H1 (cell line): ENCODE results near the gene LOC128125822.

Experiments
- CTCF ChIA-PET: fragments of 300-600 bp; sonication (Branson Sonifier 250); formaldehyde crosslinking; loops from one replicate; lab custom pipeline; 2021; ENCODE audit not compliant: partially characterized antibody; lab: Charles Lee
- POLR2A ChIA-PET: fragments of 300-600 bp; sonication (Branson Sonifier 250); formaldehyde crosslinking; loops from one replicate; lab custom pipeline; 2021; ENCODE audit warnings: inconsistent platforms; ENCODE audit not compliant: partially characterized antibody; lab: Charles Lee
- DNase-seq, 2 experiments: peaks; one replicate each; pipeline versions ENCODE4 v3.0.0 to v3.0.0-alpha.2; 2010 to 2022; ENCODE audit warnings: low spot score in 2 of 2, low read depth in 1 of 2, mixed read lengths in 1 of 2
- FAIRE-seq: peaks from 2 replicates; lab custom pipeline; 2011; peaks lifted over from hg19 to GRCh38; lab: Jason Lieb, UNC
- H2AFZ ChIP-seq: 2 replicates; pipeline ENCODE4 v1.8.1; 2012; ENCODE audit warnings: low read length, inconsistent platforms
- H2AK5ac ChIP-seq: 2 replicates; pipeline ENCODE4 v1.6.1; 2013; ENCODE audit warnings: low read depth, low read length
- H2BK120ac ChIP-seq: replicated peaks from 2 replicates; pipeline ENCODE3; 2013; ENCODE audit warnings: low read depth, low read length, inconsistent platforms
- H2BK12ac ChIP-seq: 2 replicates; pipeline ENCODE4 v1.6.1; 2013; ENCODE audit warnings: low read depth, low read length
- H2BK15ac ChIP-seq: 2 replicates; pipeline ENCODE4 v1.6.1; 2013; ENCODE audit warnings: low read length
- H2BK20ac ChIP-seq: 2 replicates; pipeline ENCODE4 v1.6.1; 2013; ENCODE audit warnings: low read length
- H2BK5ac ChIP-seq: 2 replicates; pipeline ENCODE4 v1.6.1; 2013; ENCODE audit warnings: low read depth, low read length
- H3K14ac ChIP-seq: 2 replicates; pipeline ENCODE4 v1.6.1; 2013; ENCODE audit warnings: inconsistent platforms; ENCODE audit not compliant: insufficient read length
- H3K18ac ChIP-seq: 2 replicates; pipeline ENCODE4 v1.6.1; 2013; ENCODE audit warnings: low read length; ENCODE audit errors: extremely low read depth
- H3K23ac ChIP-seq: 2 replicates; pipeline ENCODE4 v1.6.1; 2013; ENCODE audit warnings: inconsistent platforms; ENCODE audit not compliant: insufficient read length
- H3K23me2 ChIP-seq: 2 replicates; pipeline ENCODE4 v1.6.1; 2013; ENCODE audit warnings: low read depth, low read length
- H3K27ac ChIP-seq: 2 replicates; pipeline ENCODE4 v1.6.1; 2011; ENCODE audit warnings: low read depth, low read length, inconsistent platforms
- H3K27me3 ChIP-seq, 4 experiments: replicated peaks in 1 of 4; 1 replicate in 1 of 4; 2 replicates in 3 of 4; pipeline versions ENCODE4 v1.6.1 to v1.8.1; 2011 to 2013; ENCODE audit warnings: low read length in 3 of 4, mild to moderate bottlenecking in 3 of 4, inconsistent platforms in 2 of 4, mixed read lengths in 2 of 4, moderate library complexity in 1 of 4; ENCODE audit not compliant: control insufficient read depth in 3 of 4, insufficient read depth in 3 of 4; ENCODE audit errors: extremely low read depth in 1 of 4
- H3K36me3 ChIP-seq, 4 experiments: 2 replicates each; pipeline versions ENCODE4 v1.6.1 to v1.8.1; 2011 to 2013; ENCODE audit warnings: mild to moderate bottlenecking in 4 of 4, low read length in 3 of 4, moderate library complexity in 2 of 4, control low read depth in 1 of 4, inconsistent platforms in 1 of 4; ENCODE audit not compliant: insufficient read depth in 4 of 4, control insufficient read depth in 2 of 4
- H3K4ac ChIP-seq: replicated peaks from 2 replicates; pipeline ENCODE3; 2013; ENCODE audit warnings: low read length, low read depth, mixed read lengths, inconsistent platforms; ENCODE audit not compliant: insufficient read length
- H3K4me1 ChIP-seq, 4 experiments: replicated peaks in 1 of 4; 1 replicate in 1 of 4; 2 replicates in 3 of 4; pipeline versions ENCODE4 v1.6.1 to v1.8.1; 2011 to 2013; ENCODE audit warnings: low read length in 3 of 4, inconsistent platforms in 2 of 4, mixed read lengths in 1 of 4; ENCODE audit not compliant: insufficient read depth in 4 of 4, control insufficient read depth in 3 of 4
- H3K4me2 ChIP-seq, 2 experiments: 2 replicates each; pipeline versions ENCODE4 v1.6.1 to v1.8.1; 2011 to 2013; ENCODE audit warnings: low read depth in 2 of 2, low read length in 2 of 2, control low read depth in 1 of 2, inconsistent platforms in 1 of 2, mild to moderate bottlenecking in 1 of 2; ENCODE audit not compliant: insufficient read depth in 1 of 2
- H3K4me3 ChIP-seq, 4 experiments: fragments of 200-600, 300-600 bp in 1 of 4; sonication (generic), shearing (Covaris generic), sonication (Bioruptor Twin) in 1 of 4; 2 replicates each; pipeline versions ENCODE4 v1.5.1 to v1.8.1; 2011 to 2016; ENCODE audit warnings: low read length in 4 of 4, low read depth in 3 of 4, control low read depth in 2 of 4, inconsistent platforms in 2 of 4, mild to moderate bottlenecking in 2 of 4, mixed read lengths in 1 of 4, moderate library complexity in 1 of 4; ENCODE audit not compliant: insufficient read depth in 2 of 4; ENCODE audit errors: extremely low read depth in 1 of 4
- H3K56ac ChIP-seq: replicated peaks from 2 replicates; pipeline ENCODE3; 2013; ENCODE audit warnings: low read depth, mild to moderate bottlenecking, mixed read lengths, low read length, inconsistent platforms; ENCODE audit not compliant: insufficient read length
- H3K79me1 ChIP-seq: 2 replicates; pipeline ENCODE4 v1.6.1; 2013; ENCODE audit warnings: low read depth, low read length, control low read depth
- H3K79me2 ChIP-seq, 2 experiments: 2 replicates each; pipeline versions ENCODE4 v1.6.1 to v1.8.1; 2012 to 2013; ENCODE audit warnings: low read length in 2 of 2, mild to moderate bottlenecking in 2 of 2, inconsistent platforms in 1 of 2; ENCODE audit not compliant: insufficient read depth in 2 of 2, control insufficient read depth in 1 of 2
- H3K9ac ChIP-seq, 4 experiments: replicated peaks in 1 of 4; 1 replicate in 1 of 4; 2 replicates in 3 of 4; pipeline versions ENCODE4 v1.6.1 to v1.8.1; 2011 to 2013; ENCODE audit warnings: low read depth in 3 of 4, low read length in 3 of 4, control low read depth in 2 of 4, mild to moderate bottlenecking in 2 of 4, moderate library complexity in 2 of 4, inconsistent platforms in 1 of 4; ENCODE audit errors: extremely low read depth in 1 of 4
- H3K9me3 ChIP-seq, 2 experiments: 2 replicates each; pipeline versions ENCODE4 v1.6.1 to v1.8.1; 2012 to 2013; ENCODE audit warnings: mild to moderate bottlenecking in 2 of 2, moderate library complexity in 2 of 2, control low read depth in 1 of 2, inconsistent platforms in 1 of 2, low read depth in 1 of 2, low read length in 1 of 2, mixed read lengths in 1 of 2; ENCODE audit not compliant: insufficient read depth in 2 of 2
- H4K20me1 ChIP-seq, 2 experiments: replicated peaks in 1 of 2; 2 replicates each; pipeline versions ENCODE3 to v1.8.1; 2011 to 2013; ENCODE audit warnings: inconsistent platforms in 2 of 2, low read length in 2 of 2, mild to moderate bottlenecking in 1 of 2; ENCODE audit not compliant: insufficient read depth in 2 of 2, control insufficient read depth in 1 of 2
- H4K5ac ChIP-seq: 2 replicates; pipeline ENCODE4 v1.6.1; 2013; ENCODE audit warnings: low read length, low read depth, mixed read lengths, inconsistent platforms; ENCODE audit not compliant: insufficient read length
- H4K8ac ChIP-seq: 2 replicates; pipeline ENCODE4 v1.8.0; 2013; ENCODE audit warnings: mild to moderate bottlenecking, moderate library complexity, low read length, inconsistent platforms; ENCODE audit not compliant: insufficient read depth; ENCODE audit errors: extremely low read depth
- H4K91ac ChIP-seq: replicated peaks from 2 replicates; pipeline ENCODE3; 2013; ENCODE audit warnings: low read length, mixed read lengths, inconsistent platforms; ENCODE audit not compliant: insufficient read length
- BRCA1 ChIP-seq: IDR thresholded peaks from 2 replicates; pipeline ENCODE4 v1.6.1; 2012; ENCODE audit warnings: low read depth, low read length, improper control_type of control experiment
- CEBPB ChIP-seq: IDR thresholded peaks from 2 replicates; pipeline ENCODE4 v1.6.1; 2012; ENCODE audit warnings: low read depth, low read length
- EP300 ChIP-seq, 2 experiments: IDR thresholded peaks; 1 replicate in 1 of 2; 2 replicates in 1 of 2; pipeline ENCODE4 v1.6.1; 2011 to 2012; ENCODE audit warnings: low read depth in 2 of 2, low read length in 2 of 2, mild to moderate bottlenecking in 2 of 2, borderline replicate concordance in 1 of 2, inconsistent platforms in 1 of 2, moderate library complexity in 1 of 2
- MAFK ChIP-seq: IDR thresholded peaks from 2 replicates; pipeline ENCODE4 v1.6.1; 2012; ENCODE audit warnings: low read depth, mild to moderate bottlenecking, improper control_type of control experiment, low read length
- NANOG ChIP-seq: IDR thresholded peaks from 2 replicates; pipeline ENCODE4 v1.6.1; 2011; ENCODE audit warnings: low read length, low read depth, mild to moderate bottlenecking, inconsistent platforms; ENCODE audit not compliant: insufficient read depth, poor library complexity, severe bottlenecking
- TBP ChIP-seq: IDR thresholded peaks from 2 replicates; pipeline ENCODE4 v1.6.1; 2011; ENCODE audit warnings: low read depth, low read length, improper control_type of control experiment
- ZNF274 ChIP-seq: IDR thresholded peaks from 2 replicates; pipeline ENCODE4 v1.7.0; 2012; ENCODE audit warnings: low read length, borderline replicate concordance; ENCODE audit errors: extremely low read depth
- WGBS, 2 experiments: shearing (Covaris generic) in 1 of 2; methylation state at CpG; one replicate each; pipeline versions ENCODE4 v1.1.6 to v1.1.7; 2013 to 2015; ENCODE audit warnings: low lambda C conversion rate in 2 of 2, mixed read lengths in 2 of 2, inconsistent platforms in 1 of 2, low coverage in 1 of 2, missing lambda C conversion rate in 1 of 2; ENCODE audit not compliant: insufficient replicate concordance in 2 of 2, insufficient coverage in 1 of 2, insufficient read length in 1 of 2; ENCODE audit errors: extremely low coverage in 1 of 2, missing lambda C conversion rate in 1 of 2; 5-methylcytosine and 5-hydroxymethylcytosine counted together

LOC128125822 gene

GRCh38 chr6:63611560-63611959 is 39.3 kb downstream of the LOC128125822 start:
- H2BK15ac ChIP-seq: no peak overlapping the region
- ChIA-PET CTCF (interaction anchor here (0.7 to 3.8 kb wide), 3 partner anchors 12 to 514 kb away, joined by 3 to 24 read pairs (median 3); partner anchors contain the start of gene PHF3), POLR2A (interaction anchor here (1.4 kb wide), 1 partner anchor 38 kb away, joined by 4 read pairs; no protein-coding TSS in a partner anchor)
- no peaks in the 10 kb centered on the region for H3K9me3 ChIP-seq
- H2BK20ac ChIP-seq: no peak overlapping the region
- no peak overlapping the region for H3K18ac ChIP-seq
- H3K4me2 ChIP-seq: no peak overlapping the region
- no peaks in the 10 kb centered on the region for H3K27me3 ChIP-seq
- H4K20me1 ChIP-seq: no peaks in the 10 kb centered on the region
- H3K4me1 ChIP-seq: no peaks in the 10 kb centered on the region
- no peak overlapping the region for H3K23ac ChIP-seq
- no peaks in the 10 kb centered on the region for H3K79me1 ChIP-seq
- H2BK5ac ChIP-seq: no peak overlapping the region
- no peak for DNase-seq
- no peak overlapping the region for H3K9ac ChIP-seq
- no peaks in the 10 kb centered on the region for H3K79me2 ChIP-seq
- H4K91ac ChIP-seq: no peak overlapping the region
- H3K36me3 ChIP-seq: no peaks in the 10 kb centered on the region
- TF ChIP-seq CEBPB: no peak
- no peak for TF ChIP-seq NANOG
- TF ChIP-seq ZNF274: no peak
- TF ChIP-seq MAFK: peak; percentile 95
- no peak for TF ChIP-seq TBP
- no peak for TF ChIP-seq EP300 (IDR thresholded peaks at IDR 0.05; ENCODE audit: borderline replicate concordance in 1 of 2, low read depth in 2 of 2, low read length in 2 of 2)
- TF ChIP-seq BRCA1: no peak
- no peak overlapping the region for H2BK120ac ChIP-seq
- no peak overlapping the region for H3K14ac ChIP-seq
- 100% methylated on average over 1 of the region's 1 CpG; no CpG with 5 or more reads in 1 of the 2 experiments for WGBS, 2 experiments
- H2AK5ac ChIP-seq: no peak overlapping the region
- no peak for FAIRE-seq
- no peak overlapping the region for H3K4ac ChIP-seq
- H3K4me3 ChIP-seq: no peak overlapping the region
- H3K23me2 ChIP-seq: no peaks in the 10 kb centered on the region; the same call in 1 of the 2 replicates
- H4K8ac ChIP-seq: no peak overlapping the region
- no peak overlapping the region for H3K56ac ChIP-seq
- H2BK12ac ChIP-seq: no peak overlapping the region
- no peak overlapping the region for H2AFZ ChIP-seq
- no peak overlapping the region for H3K27ac ChIP-seq
- H4K5ac ChIP-seq: no peak overlapping the region
